H1 (cell line): ENCODE measurements around the gene ANKRD27. TPM values are rescaled to one million over a fixed set of nuclear protein-coding genes. Genes with fewer than 3 reads are reported as not detected.
"Not testable (repeated sequence)": the region's sequence is repeated elsewhere in the genome, so short reads cannot be mapped to it uniquely, and the experiment has no call there.

Experiments
- CTCF ChIA-PET: fragments of 300-600 bp; sonication (Branson Sonifier 250); formaldehyde crosslinking; loops from one replicate; lab custom pipeline; 2021; ENCODE audit not compliant: partially characterized antibody; lab: Charles Lee
- POLR2A ChIA-PET: fragments of 300-600 bp; sonication (Branson Sonifier 250); formaldehyde crosslinking; loops from one replicate; lab custom pipeline; 2021; ENCODE audit warnings: inconsistent platforms; ENCODE audit not compliant: partially characterized antibody; lab: Charles Lee
- DNase-seq, 2 experiments: peaks; one replicate each; pipeline versions ENCODE4 v3.0.0 to v3.0.0-alpha.2; 2010 to 2022; ENCODE audit warnings: low spot score in 2 of 2, low read depth in 1 of 2, mixed read lengths in 1 of 2
- FAIRE-seq: peaks from 2 replicates; lab custom pipeline; 2011; peaks lifted over from hg19 to GRCh38; lab: Jason Lieb, UNC
- H2AFZ ChIP-seq: 2 replicates; pipeline ENCODE4 v1.8.1; 2012; ENCODE audit warnings: low read length, inconsistent platforms
- H2AK5ac ChIP-seq: 2 replicates; pipeline ENCODE4 v1.6.1; 2013; ENCODE audit warnings: low read depth, low read length
- H2BK120ac ChIP-seq: replicated peaks from 2 replicates; pipeline ENCODE3; 2013; ENCODE audit warnings: low read depth, low read length, inconsistent platforms
- H2BK12ac ChIP-seq: 2 replicates; pipeline ENCODE4 v1.6.1; 2013; ENCODE audit warnings: low read depth, low read length
- H2BK15ac ChIP-seq: 2 replicates; pipeline ENCODE4 v1.6.1; 2013; ENCODE audit warnings: low read length
- H2BK20ac ChIP-seq: 2 replicates; pipeline ENCODE4 v1.6.1; 2013; ENCODE audit warnings: low read length
- H2BK5ac ChIP-seq: 2 replicates; pipeline ENCODE4 v1.6.1; 2013; ENCODE audit warnings: low read depth, low read length
- H3K14ac ChIP-seq: 2 replicates; pipeline ENCODE4 v1.6.1; 2013; ENCODE audit warnings: inconsistent platforms; ENCODE audit not compliant: insufficient read length
- H3K18ac ChIP-seq: 2 replicates; pipeline ENCODE4 v1.6.1; 2013; ENCODE audit warnings: low read length; ENCODE audit errors: extremely low read depth
- H3K23ac ChIP-seq: 2 replicates; pipeline ENCODE4 v1.6.1; 2013; ENCODE audit warnings: inconsistent platforms; ENCODE audit not compliant: insufficient read length
- H3K23me2 ChIP-seq: 2 replicates; pipeline ENCODE4 v1.6.1; 2013; ENCODE audit warnings: low read depth, low read length
- H3K27ac ChIP-seq: 2 replicates; pipeline ENCODE4 v1.6.1; 2011; ENCODE audit warnings: low read depth, low read length, inconsistent platforms
- H3K27me3 ChIP-seq, 4 experiments: replicated peaks in 1 of 4; 1 replicate in 1 of 4; 2 replicates in 3 of 4; pipeline versions ENCODE4 v1.6.1 to v1.8.1; 2011 to 2013; ENCODE audit warnings: low read length in 3 of 4, mild to moderate bottlenecking in 3 of 4, inconsistent platforms in 2 of 4, mixed read lengths in 2 of 4, moderate library complexity in 1 of 4; ENCODE audit not compliant: control insufficient read depth in 3 of 4, insufficient read depth in 3 of 4; ENCODE audit errors: extremely low read depth in 1 of 4
- H3K36me3 ChIP-seq, 4 experiments: 2 replicates each; pipeline versions ENCODE4 v1.6.1 to v1.8.1; 2011 to 2013; ENCODE audit warnings: mild to moderate bottlenecking in 4 of 4, low read length in 3 of 4, moderate library complexity in 2 of 4, control low read depth in 1 of 4, inconsistent platforms in 1 of 4; ENCODE audit not compliant: insufficient read depth in 4 of 4, control insufficient read depth in 2 of 4
- H3K4ac ChIP-seq: replicated peaks from 2 replicates; pipeline ENCODE3; 2013; ENCODE audit warnings: low read length, low read depth, mixed read lengths, inconsistent platforms; ENCODE audit not compliant: insufficient read length
- H3K4me1 ChIP-seq, 4 experiments: replicated peaks in 1 of 4; 1 replicate in 1 of 4; 2 replicates in 3 of 4; pipeline versions ENCODE4 v1.6.1 to v1.8.1; 2011 to 2013; ENCODE audit warnings: low read length in 3 of 4, inconsistent platforms in 2 of 4, mixed read lengths in 1 of 4; ENCODE audit not compliant: insufficient read depth in 4 of 4, control insufficient read depth in 3 of 4
- H3K4me2 ChIP-seq, 2 experiments: 2 replicates each; pipeline versions ENCODE4 v1.6.1 to v1.8.1; 2011 to 2013; ENCODE audit warnings: low read depth in 2 of 2, low read length in 2 of 2, control low read depth in 1 of 2, inconsistent platforms in 1 of 2, mild to moderate bottlenecking in 1 of 2; ENCODE audit not compliant: insufficient read depth in 1 of 2
- H3K4me3 ChIP-seq, 4 experiments: fragments of 200-600, 300-600 bp in 1 of 4; sonication (generic), shearing (Covaris generic), sonication (Bioruptor Twin) in 1 of 4; 2 replicates each; pipeline versions ENCODE4 v1.5.1 to v1.8.1; 2011 to 2016; ENCODE audit warnings: low read length in 4 of 4, low read depth in 3 of 4, control low read depth in 2 of 4, inconsistent platforms in 2 of 4, mild to moderate bottlenecking in 2 of 4, mixed read lengths in 1 of 4, moderate library complexity in 1 of 4; ENCODE audit not compliant: insufficient read depth in 2 of 4; ENCODE audit errors: extremely low read depth in 1 of 4
- H3K56ac ChIP-seq: replicated peaks from 2 replicates; pipeline ENCODE3; 2013; ENCODE audit warnings: low read depth, mild to moderate bottlenecking, mixed read lengths, low read length, inconsistent platforms; ENCODE audit not compliant: insufficient read length
- H3K79me1 ChIP-seq: 2 replicates; pipeline ENCODE4 v1.6.1; 2013; ENCODE audit warnings: low read depth, low read length, control low read depth
- H3K79me2 ChIP-seq, 2 experiments: 2 replicates each; pipeline versions ENCODE4 v1.6.1 to v1.8.1; 2012 to 2013; ENCODE audit warnings: low read length in 2 of 2, mild to moderate bottlenecking in 2 of 2, inconsistent platforms in 1 of 2; ENCODE audit not compliant: insufficient read depth in 2 of 2, control insufficient read depth in 1 of 2
- H3K9ac ChIP-seq, 4 experiments: replicated peaks in 1 of 4; 1 replicate in 1 of 4; 2 replicates in 3 of 4; pipeline versions ENCODE4 v1.6.1 to v1.8.1; 2011 to 2013; ENCODE audit warnings: low read depth in 3 of 4, low read length in 3 of 4, control low read depth in 2 of 4, mild to moderate bottlenecking in 2 of 4, moderate library complexity in 2 of 4, inconsistent platforms in 1 of 4; ENCODE audit errors: extremely low read depth in 1 of 4
- H3K9me3 ChIP-seq, 2 experiments: 2 replicates each; pipeline versions ENCODE4 v1.6.1 to v1.8.1; 2012 to 2013; ENCODE audit warnings: mild to moderate bottlenecking in 2 of 2, moderate library complexity in 2 of 2, control low read depth in 1 of 2, inconsistent platforms in 1 of 2, low read depth in 1 of 2, low read length in 1 of 2, mixed read lengths in 1 of 2; ENCODE audit not compliant: insufficient read depth in 2 of 2
- H4K20me1 ChIP-seq, 2 experiments: replicated peaks in 1 of 2; 2 replicates each; pipeline versions ENCODE3 to v1.8.1; 2011 to 2013; ENCODE audit warnings: inconsistent platforms in 2 of 2, low read length in 2 of 2, mild to moderate bottlenecking in 1 of 2; ENCODE audit not compliant: insufficient read depth in 2 of 2, control insufficient read depth in 1 of 2
- H4K5ac ChIP-seq: 2 replicates; pipeline ENCODE4 v1.6.1; 2013; ENCODE audit warnings: low read length, low read depth, mixed read lengths, inconsistent platforms; ENCODE audit not compliant: insufficient read length
- H4K8ac ChIP-seq: 2 replicates; pipeline ENCODE4 v1.8.0; 2013; ENCODE audit warnings: mild to moderate bottlenecking, moderate library complexity, low read length, inconsistent platforms; ENCODE audit not compliant: insufficient read depth; ENCODE audit errors: extremely low read depth
- H4K91ac ChIP-seq: replicated peaks from 2 replicates; pipeline ENCODE3; 2013; ENCODE audit warnings: low read length, mixed read lengths, inconsistent platforms; ENCODE audit not compliant: insufficient read length
- WGBS, 2 experiments: shearing (Covaris generic) in 1 of 2; methylation state at CpG; one replicate each; pipeline versions ENCODE4 v1.1.6 to v1.1.7; 2013 to 2015; ENCODE audit warnings: low lambda C conversion rate in 2 of 2, mixed read lengths in 2 of 2, inconsistent platforms in 1 of 2, low coverage in 1 of 2, missing lambda C conversion rate in 1 of 2; ENCODE audit not compliant: insufficient replicate concordance in 2 of 2, insufficient coverage in 1 of 2, insufficient read length in 1 of 2; ENCODE audit errors: extremely low coverage in 1 of 2, missing lambda C conversion rate in 1 of 2; 5-methylcytosine and 5-hydroxymethylcytosine counted together
- polyA plus RNA-seq, 7 experiments: library from polyadenylated mRNA; depleted of rRNA in 3 of 7; stranded (reverse) in 5 of 7; unstranded in 2 of 7; fragments of >200 nt in 5 of 7; fragments of 200-250 nt in 2 of 7; gene quantifications; 1 replicate in 5 of 7; 2 replicates in 1 of 7; 4 replicates in 1 of 7; pipeline versions ENCODE4 v1.2.1 to v1.2.3, GENCODE V29; 2011 to 2013; ENCODE audit warnings: missing spikeins in 2 of 7, mixed read lengths in 2 of 7
- total RNA-seq: library from RNA; stranded (reverse); fragmentation: NEBNext Ultra II Directional; extraction: Animal tissue kit (Norgen Biotek cat#: 25700); gene quantifications from 2 replicates; pipeline ENCODE4 v1.2.1, GENCODE V29; 2021

The ANKRD27 gene
- total and polyA plus RNA-seq, 2 of the 8 experiments (the other 6 are each of a cell fraction or from before 2014, with no cell fraction given) = 27.9 to 55.7 TPM

DNA sequence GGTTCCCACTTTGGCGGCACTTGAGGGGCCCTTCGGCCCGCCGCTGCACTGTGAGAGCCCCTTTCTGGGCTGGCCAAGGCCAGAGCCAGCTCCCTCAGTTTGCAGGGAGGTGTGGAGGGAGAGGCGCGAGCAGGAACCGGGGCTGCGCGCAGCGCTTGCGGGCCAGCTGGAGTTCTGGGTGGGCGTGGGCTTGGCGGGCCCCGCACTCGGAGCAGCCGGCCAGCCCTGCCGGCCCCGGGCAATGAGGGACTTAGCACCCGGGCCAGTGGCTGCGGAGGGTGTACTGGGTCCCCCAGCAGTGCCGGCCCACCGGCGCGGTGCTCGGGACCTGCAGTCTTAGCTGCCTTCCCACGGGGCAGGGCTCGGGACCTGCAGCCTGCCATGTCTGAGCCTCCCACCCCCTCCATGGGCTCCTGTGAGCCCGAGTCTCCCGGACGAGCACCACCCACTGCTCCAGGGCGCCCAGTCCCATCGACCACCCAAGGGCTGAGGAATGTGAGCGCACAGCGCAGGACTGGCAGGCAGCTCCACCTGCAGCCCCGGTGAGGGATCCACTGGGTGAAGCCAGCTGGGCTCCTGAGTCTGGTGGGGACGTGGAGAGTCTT, 103.4 kb downstream of the ANKRD27 start:
- H3K79me1 ChIP-seq, H4K91ac ChIP-seq, H3K9me3 ChIP-seq, H3K27me3 ChIP-seq, H3K9ac ChIP-seq, H3K23ac ChIP-seq, H2AFZ ChIP-seq, H3K4me1 ChIP-seq, H2BK5ac ChIP-seq, H3K14ac ChIP-seq, H3K79me2 ChIP-seq, H3K4me2 ChIP-seq, H2BK12ac ChIP-seq, H3K4me3 ChIP-seq, H3K27ac ChIP-seq, H3K4ac ChIP-seq, H3K56ac ChIP-seq, H3K36me3 ChIP-seq, H4K8ac ChIP-seq, FAIRE-seq, H4K5ac ChIP-seq, DNase-seq, H2BK120ac ChIP-seq, H2AK5ac ChIP-seq, H3K18ac ChIP-seq, H3K23me2 ChIP-seq, H2BK20ac ChIP-seq, H4K20me1 ChIP-seq, H2BK15ac ChIP-seq: not testable (repeated sequence)
- ChIA-PET POLR2A (interaction anchor here (0.9 to 2.0 kb wide), 2 partner anchors 9 to 166 kb away, joined by 3 to 6 read pairs; partner anchors contain the start of genes DPY19L3 and PDCD5), CTCF (interaction anchor here (1.4 to 3.4 kb wide), 2 partner anchors 7 to 107 kb away, joined by 3 to 24 read pairs; no protein-coding TSS in a partner anchor)
- 92% methylated on average over 21 of the region's 36 CpGs; no CpG with 5 or more reads in 1 of the 2 experiments for WGBS, 2 experiments
